Type B pancreatic cell (in vitro differentiated cells): ENCODE data around the gene EHF. TPM values are rescaled to one million over a fixed set of nuclear protein-coding genes. Genes with fewer than 3 reads are reported as not detected.

ENCODE experiments used
- DNase-seq: peaks from one replicate; pipeline ENCODE4 v3.0.0; 2021; ENCODE audit warnings: mixed read lengths; ENCODE audit not compliant: unreplicated experiment; ENCODE audit errors: extremely low spot score
- H3K27ac Mint-ChIP-seq: 2 replicates; pipeline ENCODE4 v1.8.0; 2021; ENCODE audit warnings: mild to moderate bottlenecking, mixed read lengths
- H3K27me3 Mint-ChIP-seq: 2 replicates; pipeline ENCODE4 v1.8.0; 2021; ENCODE audit warnings: mixed read lengths
- H3K36me3 Mint-ChIP-seq: 2 replicates; pipeline ENCODE4 v1.8.0; 2021; ENCODE audit warnings: mixed read lengths
- H3K4me1 Mint-ChIP-seq: one replicate; pipeline ENCODE4 v1.8.0; 2021; ENCODE audit warnings: mixed read lengths; ENCODE audit not compliant: unreplicated experiment
- H3K4me3 Mint-ChIP-seq: 2 replicates; pipeline ENCODE4 v1.8.0; 2021; ENCODE audit warnings: mild to moderate bottlenecking, mixed read lengths
- H3K9me3 Mint-ChIP-seq: 2 replicates; pipeline ENCODE4 v1.8.0; 2021; ENCODE audit warnings: mixed read lengths
- CTCF ChIP-seq: fragments of 200-600 bp; sonication (generic); conservative IDR thresholded peaks from 2 replicates; pipeline ENCODE4 v1.5.0; 2021; ENCODE audit warnings: antibody characterized with exemption, mild to moderate bottlenecking
- total RNA-seq: library from RNA; stranded (reverse); gene quantifications from 2 replicates; pipeline ENCODE4 v1.2.1, GENCODE V29; 2021; ENCODE audit warnings: low replicate concordance

Gene EHF
- total RNA-seq, 1 donor from 2014 or later = 31.5 TPM

- TF ChIP-seq CTCF = no peak
- Mint-ChIP-seq H3K27ac (peak overlapping the region; percentile 92), H3K9me3 (no peaks in the 10 kb centered on the region), H3K36me3 (no peaks in the 10 kb centered on the region), H3K27me3 (no peaks in the 10 kb centered on the region), H3K4me1 (peaks cover 9% of the 10 kb centered on the region), H3K4me3 (peak overlapping the region; percentile 61)
- no peak for DNase-seq
Measured at GRCh38 chr11:34619062-34619516, 1.8 kb upstream of the EHF start.

- Mint-ChIP-seq H3K36me3 (no peaks in the 10 kb centered on the region), H3K4me1 (peaks cover 9% of the 10 kb centered on the region), H3K4me3 (peak overlapping the region; percentile 79), H3K9me3 (no peaks in the 10 kb centered on the region), H3K27ac (peak overlapping the region; percentile 92), H3K27me3 (no peaks in the 10 kb centered on the region)
- TF ChIP-seq CTCF = no peak
- DNase-seq = no peak
Measured at GRCh38 chr11:34620202-34620601, 691 bp upstream of the EHF start.

GRCh38 chr11:34621876-34622275 is 983 bp downstream of the EHF start:
- Mint-ChIP-seq H3K27ac (peak overlapping the region; percentile 92), H3K4me1 (peaks cover 11% of the 10 kb centered on the region), H3K27me3 (no peaks in the 10 kb centered on the region), H3K4me3 (peak overlapping the region; percentile 79), H3K9me3 (no peaks in the 10 kb centered on the region), H3K36me3 (no peaks in the 10 kb centered on the region)
- TF ChIP-seq CTCF = no peak
- no peak for DNase-seq

- Mint-ChIP-seq H3K4me1 (peaks cover 13% of the 10 kb centered on the region), H3K27me3 (no peaks in the 10 kb centered on the region), H3K27ac (peak overlapping the region; percentile 3), H3K9me3 (no peaks in the 10 kb centered on the region), H3K36me3 (no peaks in the 10 kb centered on the region), H3K4me3 (peak overlapping the region; percentile 72)
- DNase-seq = no peak
- no peak for TF ChIP-seq CTCF
Measured at GRCh38 chr11:34623463-34623862, 2.6 kb downstream of the EHF start.

GRCh38 chr11:34624069-34624468 is 3.2 kb downstream of the EHF start:
- Mint-ChIP-seq H3K9me3 (no peaks in the 10 kb centered on the region), H3K36me3 (no peaks in the 10 kb centered on the region), H3K27ac (no peak overlapping the region), H3K4me3 (peak overlapping the region; percentile 72), H3K4me1 (peaks cover 16% of the 10 kb centered on the region), H3K27me3 (no peaks in the 10 kb centered on the region)
- no peak for TF ChIP-seq CTCF
- no peak for DNase-seq

GRCh38 chr11:34625576-34625975 is 4.7 kb downstream of the EHF start:
- peak overlapping the region; percentile 41 for H3K4me3 Mint-ChIP-seq
- TF ChIP-seq CTCF = no peak
- H3K27ac Mint-ChIP-seq = peak overlapping the region; percentile 45
- no peaks in the 10 kb centered on the region for H3K27me3 Mint-ChIP-seq
- no peaks in the 10 kb centered on the region for H3K9me3 Mint-ChIP-seq
- no peak for DNase-seq
- H3K36me3 Mint-ChIP-seq = no peaks in the 10 kb centered on the region
- H3K4me1 Mint-ChIP-seq = peaks cover 21% of the 10 kb centered on the region
